H1 (cell line): Measurements from ENCODE around the gene COL4A1. TPM values are rescaled to one million over a fixed set of nuclear protein-coding genes. Genes with fewer than 3 reads are reported as not detected.

ENCODE experiments used
- CTCF ChIA-PET: fragments of 300-600 bp; sonication (Branson Sonifier 250); formaldehyde crosslinking; loops from one replicate; lab custom pipeline; 2021; ENCODE audit not compliant: partially characterized antibody; lab: Charles Lee
- POLR2A ChIA-PET: fragments of 300-600 bp; sonication (Branson Sonifier 250); formaldehyde crosslinking; loops from one replicate; lab custom pipeline; 2021; ENCODE audit warnings: inconsistent platforms; ENCODE audit not compliant: partially characterized antibody; lab: Charles Lee
- DNase-seq, 2 experiments: peaks; one replicate each; pipeline versions ENCODE4 v3.0.0 to v3.0.0-alpha.2; 2010 to 2022; ENCODE audit warnings: low spot score in 2 of 2, low read depth in 1 of 2, mixed read lengths in 1 of 2
- FAIRE-seq: peaks from 2 replicates; lab custom pipeline; 2011; peaks lifted over from hg19 to GRCh38; lab: Jason Lieb, UNC
- H2AFZ ChIP-seq: 2 replicates; pipeline ENCODE4 v1.8.1; 2012; ENCODE audit warnings: low read length, inconsistent platforms
- H2AK5ac ChIP-seq: 2 replicates; pipeline ENCODE4 v1.6.1; 2013; ENCODE audit warnings: low read depth, low read length
- H2BK120ac ChIP-seq: replicated peaks from 2 replicates; pipeline ENCODE3; 2013; ENCODE audit warnings: low read depth, low read length, inconsistent platforms
- H2BK12ac ChIP-seq: 2 replicates; pipeline ENCODE4 v1.6.1; 2013; ENCODE audit warnings: low read depth, low read length
- H2BK15ac ChIP-seq: 2 replicates; pipeline ENCODE4 v1.6.1; 2013; ENCODE audit warnings: low read length
- H2BK20ac ChIP-seq: 2 replicates; pipeline ENCODE4 v1.6.1; 2013; ENCODE audit warnings: low read length
- H2BK5ac ChIP-seq: 2 replicates; pipeline ENCODE4 v1.6.1; 2013; ENCODE audit warnings: low read depth, low read length
- H3K14ac ChIP-seq: 2 replicates; pipeline ENCODE4 v1.6.1; 2013; ENCODE audit warnings: inconsistent platforms; ENCODE audit not compliant: insufficient read length
- H3K18ac ChIP-seq: 2 replicates; pipeline ENCODE4 v1.6.1; 2013; ENCODE audit warnings: low read length; ENCODE audit errors: extremely low read depth
- H3K23ac ChIP-seq: 2 replicates; pipeline ENCODE4 v1.6.1; 2013; ENCODE audit warnings: inconsistent platforms; ENCODE audit not compliant: insufficient read length
- H3K23me2 ChIP-seq: 2 replicates; pipeline ENCODE4 v1.6.1; 2013; ENCODE audit warnings: low read depth, low read length
- H3K27ac ChIP-seq: 2 replicates; pipeline ENCODE4 v1.6.1; 2011; ENCODE audit warnings: low read depth, low read length, inconsistent platforms
- H3K27me3 ChIP-seq, 4 experiments: replicated peaks in 1 of 4; 1 replicate in 1 of 4; 2 replicates in 3 of 4; pipeline versions ENCODE4 v1.6.1 to v1.8.1; 2011 to 2013; ENCODE audit warnings: low read length in 3 of 4, mild to moderate bottlenecking in 3 of 4, inconsistent platforms in 2 of 4, mixed read lengths in 2 of 4, moderate library complexity in 1 of 4; ENCODE audit not compliant: control insufficient read depth in 3 of 4, insufficient read depth in 3 of 4; ENCODE audit errors: extremely low read depth in 1 of 4
- H3K36me3 ChIP-seq, 4 experiments: 2 replicates each; pipeline versions ENCODE4 v1.6.1 to v1.8.1; 2011 to 2013; ENCODE audit warnings: mild to moderate bottlenecking in 4 of 4, low read length in 3 of 4, moderate library complexity in 2 of 4, control low read depth in 1 of 4, inconsistent platforms in 1 of 4; ENCODE audit not compliant: insufficient read depth in 4 of 4, control insufficient read depth in 2 of 4
- H3K4ac ChIP-seq: replicated peaks from 2 replicates; pipeline ENCODE3; 2013; ENCODE audit warnings: low read length, low read depth, mixed read lengths, inconsistent platforms; ENCODE audit not compliant: insufficient read length
- H3K4me1 ChIP-seq, 4 experiments: replicated peaks in 1 of 4; 1 replicate in 1 of 4; 2 replicates in 3 of 4; pipeline versions ENCODE4 v1.6.1 to v1.8.1; 2011 to 2013; ENCODE audit warnings: low read length in 3 of 4, inconsistent platforms in 2 of 4, mixed read lengths in 1 of 4; ENCODE audit not compliant: insufficient read depth in 4 of 4, control insufficient read depth in 3 of 4
- H3K4me2 ChIP-seq, 2 experiments: 2 replicates each; pipeline versions ENCODE4 v1.6.1 to v1.8.1; 2011 to 2013; ENCODE audit warnings: low read depth in 2 of 2, low read length in 2 of 2, control low read depth in 1 of 2, inconsistent platforms in 1 of 2, mild to moderate bottlenecking in 1 of 2; ENCODE audit not compliant: insufficient read depth in 1 of 2
- H3K4me3 ChIP-seq, 4 experiments: fragments of 200-600, 300-600 bp in 1 of 4; sonication (generic), shearing (Covaris generic), sonication (Bioruptor Twin) in 1 of 4; 2 replicates each; pipeline versions ENCODE4 v1.5.1 to v1.8.1; 2011 to 2016; ENCODE audit warnings: low read length in 4 of 4, low read depth in 3 of 4, control low read depth in 2 of 4, inconsistent platforms in 2 of 4, mild to moderate bottlenecking in 2 of 4, mixed read lengths in 1 of 4, moderate library complexity in 1 of 4; ENCODE audit not compliant: insufficient read depth in 2 of 4; ENCODE audit errors: extremely low read depth in 1 of 4
- H3K56ac ChIP-seq: replicated peaks from 2 replicates; pipeline ENCODE3; 2013; ENCODE audit warnings: low read depth, mild to moderate bottlenecking, mixed read lengths, low read length, inconsistent platforms; ENCODE audit not compliant: insufficient read length
- H3K79me1 ChIP-seq: 2 replicates; pipeline ENCODE4 v1.6.1; 2013; ENCODE audit warnings: low read depth, low read length, control low read depth
- H3K79me2 ChIP-seq, 2 experiments: 2 replicates each; pipeline versions ENCODE4 v1.6.1 to v1.8.1; 2012 to 2013; ENCODE audit warnings: low read length in 2 of 2, mild to moderate bottlenecking in 2 of 2, inconsistent platforms in 1 of 2; ENCODE audit not compliant: insufficient read depth in 2 of 2, control insufficient read depth in 1 of 2
- H3K9ac ChIP-seq, 4 experiments: replicated peaks in 1 of 4; 1 replicate in 1 of 4; 2 replicates in 3 of 4; pipeline versions ENCODE4 v1.6.1 to v1.8.1; 2011 to 2013; ENCODE audit warnings: low read depth in 3 of 4, low read length in 3 of 4, control low read depth in 2 of 4, mild to moderate bottlenecking in 2 of 4, moderate library complexity in 2 of 4, inconsistent platforms in 1 of 4; ENCODE audit errors: extremely low read depth in 1 of 4
- H3K9me3 ChIP-seq, 2 experiments: 2 replicates each; pipeline versions ENCODE4 v1.6.1 to v1.8.1; 2012 to 2013; ENCODE audit warnings: mild to moderate bottlenecking in 2 of 2, moderate library complexity in 2 of 2, control low read depth in 1 of 2, inconsistent platforms in 1 of 2, low read depth in 1 of 2, low read length in 1 of 2, mixed read lengths in 1 of 2; ENCODE audit not compliant: insufficient read depth in 2 of 2
- H4K20me1 ChIP-seq, 2 experiments: replicated peaks in 1 of 2; 2 replicates each; pipeline versions ENCODE3 to v1.8.1; 2011 to 2013; ENCODE audit warnings: inconsistent platforms in 2 of 2, low read length in 2 of 2, mild to moderate bottlenecking in 1 of 2; ENCODE audit not compliant: insufficient read depth in 2 of 2, control insufficient read depth in 1 of 2
- H4K5ac ChIP-seq: 2 replicates; pipeline ENCODE4 v1.6.1; 2013; ENCODE audit warnings: low read length, low read depth, mixed read lengths, inconsistent platforms; ENCODE audit not compliant: insufficient read length
- H4K8ac ChIP-seq: 2 replicates; pipeline ENCODE4 v1.8.0; 2013; ENCODE audit warnings: mild to moderate bottlenecking, moderate library complexity, low read length, inconsistent platforms; ENCODE audit not compliant: insufficient read depth; ENCODE audit errors: extremely low read depth
- H4K91ac ChIP-seq: replicated peaks from 2 replicates; pipeline ENCODE3; 2013; ENCODE audit warnings: low read length, mixed read lengths, inconsistent platforms; ENCODE audit not compliant: insufficient read length
- ATF2 ChIP-seq: IDR thresholded peaks from 2 replicates; pipeline ENCODE4 v1.6.1; 2012; ENCODE audit warnings: low read length, inconsistent platforms
- CBX5 ChIP-seq: fragments of 300-800, 300-1000 bp; sonication (generic); IDR thresholded peaks from 2 replicates; pipeline ENCODE4 v1.7.1; 2016; ENCODE audit warnings: antibody characterized with exemption, low read length, low read depth
- CREB1 ChIP-seq: IDR thresholded peaks from 2 replicates; pipeline ENCODE4 v1.6.1; 2012; ENCODE audit warnings: inconsistent platforms
- KDM1A ChIP-seq: fragments of 200-600, 300-600 bp; sonication (generic); IDR thresholded peaks from 2 replicates; pipeline ENCODE4 v1.7.1; 2016; ENCODE audit warnings: mild to moderate bottlenecking, low read length, borderline replicate concordance
- POLR2A ChIP-seq, 2 experiments: IDR thresholded peaks; 1 replicate in 1 of 2; 2 replicates in 1 of 2; pipeline ENCODE4 v1.6.1; 2011; ENCODE audit warnings: low read depth in 2 of 2, low read length in 2 of 2, mild to moderate bottlenecking in 2 of 2; ENCODE audit errors: control extremely low read depth in 1 of 2
- RBBP5 ChIP-seq: IDR thresholded peaks from 2 replicates; pipeline ENCODE4 v1.7.1; 2012; ENCODE audit warnings: low read depth, mild to moderate bottlenecking, inconsistent platforms, low read length, moderate library complexity, borderline replicate concordance
- RFX5 ChIP-seq: IDR thresholded peaks from 2 replicates; pipeline ENCODE4 v1.6.1; 2011; ENCODE audit warnings: low read depth, low read length, improper control_type of control experiment, borderline replicate concordance
- SIX5 ChIP-seq: IDR thresholded peaks from 2 replicates; pipeline ENCODE4 v1.6.1; 2011; ENCODE audit warnings: mild to moderate bottlenecking, low read depth, low read length
- SP1 ChIP-seq: IDR thresholded peaks from 2 replicates; pipeline ENCODE4 v1.6.1; 2011; ENCODE audit warnings: low read depth, low read length
- SRF ChIP-seq: IDR thresholded peaks from 2 replicates; pipeline ENCODE4 v1.6.1; 2011; ENCODE audit warnings: mild to moderate bottlenecking, low read depth, low read length, moderate library complexity
- SUZ12 ChIP-seq: fragments of 200-600 bp; sonication (generic); IDR thresholded peaks from 2 replicates; pipeline ENCODE4 v1.6.1; 2012; ENCODE audit warnings: mild to moderate bottlenecking, inconsistent platforms, low read length, moderate library complexity, mixed read lengths
- TAF7 ChIP-seq: optimal IDR thresholded peaks from 2 replicates; pipeline ENCODE3; 2011; ENCODE audit warnings: low read depth, mild to moderate bottlenecking, inconsistent platforms, low read length, moderate library complexity, borderline replicate concordance
- WGBS, 2 experiments: shearing (Covaris generic) in 1 of 2; methylation state at CpG; one replicate each; pipeline versions ENCODE4 v1.1.6 to v1.1.7; 2013 to 2015; ENCODE audit warnings: low lambda C conversion rate in 2 of 2, mixed read lengths in 2 of 2, inconsistent platforms in 1 of 2, low coverage in 1 of 2, missing lambda C conversion rate in 1 of 2; ENCODE audit not compliant: insufficient replicate concordance in 2 of 2, insufficient coverage in 1 of 2, insufficient read length in 1 of 2; ENCODE audit errors: extremely low coverage in 1 of 2, missing lambda C conversion rate in 1 of 2; 5-methylcytosine and 5-hydroxymethylcytosine counted together
- polyA plus RNA-seq, 7 experiments: library from polyadenylated mRNA; depleted of rRNA in 3 of 7; stranded (reverse) in 5 of 7; unstranded in 2 of 7; fragments of >200 nt in 5 of 7; fragments of 200-250 nt in 2 of 7; gene quantifications; 1 replicate in 5 of 7; 2 replicates in 1 of 7; 4 replicates in 1 of 7; pipeline versions ENCODE4 v1.2.1 to v1.2.3, GENCODE V29; 2011 to 2013; ENCODE audit warnings: missing spikeins in 2 of 7, mixed read lengths in 2 of 7
- total RNA-seq: library from RNA; stranded (reverse); fragmentation: NEBNext Ultra II Directional; extraction: Animal tissue kit (Norgen Biotek cat#: 25700); gene quantifications from 2 replicates; pipeline ENCODE4 v1.2.1, GENCODE V29; 2021

Gene COL4A1
- total and polyA plus RNA-seq, 2 of the 8 experiments (the other 6 are each of a cell fraction or from before 2014, with no cell fraction given): 30.7 to 82.0 TPM

GRCh38 chr13:110266431-110266809, 40.5 kb downstream of the COL4A1 start:
- Histone ChIP-seq H3K4me2 (peak overlapping the region in 1 of 2 experiments; percentile 3; a peak in 1 of 4 replicates), H3K27ac (no peak overlapping the region), H3K14ac (no peak overlapping the region), H2BK15ac (no peak overlapping the region), H3K79me2 (peaks cover 0 to 10% of the 10 kb centered on the region in 2 experiments; a peak in 2 of 4 replicates), H2BK5ac (peak overlapping the region; percentile 8; the same call in 1 of the 2 replicates), H3K56ac (no peak overlapping the region), H3K18ac (peak overlapping the region; percentile 9; the same call in 1 of the 2 replicates), H4K8ac (peak overlapping the region; percentile 45; the same call in 1 of the 2 replicates), H4K91ac (peak overlapping the region; percentile 67), H3K4ac (no peak overlapping the region), H3K23me2 (no peaks in the 10 kb centered on the region), H3K36me3 (no peaks in the 10 kb centered on the region), H3K9ac (no peak overlapping the region), H2BK20ac (peak overlapping the region; percentile 84; the same call in 1 of the 2 replicates), H2BK12ac (no peak overlapping the region), H4K5ac (no peak overlapping the region), H2AK5ac (no peak overlapping the region), H3K4me1 (peaks cover 11 to 37% (median 19%) of the 10 kb centered on the region in 4 experiments), H2BK120ac (peak overlapping the region; percentile 69), H2AFZ (no peak overlapping the region), H3K27me3 (no peaks in the 10 kb centered on the region; a peak in 1 of 7 replicates), H3K23ac (no peak overlapping the region), H4K20me1 (no peaks in the 10 kb centered on the region), H3K79me1 (peaks cover 10% of the 10 kb centered on the region), H3K9me3 (no peaks in the 10 kb centered on the region), H3K4me3 (no peak overlapping the region)
- POLR2A ChIA-PET: interaction anchor here (1.3 kb wide), 1 partner anchor 89 kb away, joined by 4 read pairs; no protein-coding TSS in a partner anchor
- FAIRE-seq (no peak), DNase-seq (no peak)
- CTCF ChIA-PET: interaction anchor here (1.1 to 6.9 kb wide), 6 partner anchors 9 to 88 kb away, joined by 3 to 28 read pairs (median 4); partner anchors contain the start of genes COL4A1 and COL4A2
- WGBS, 2 experiments: 80% methylated on average over 8 of the region's 8 CpGs; no CpG with 5 or more reads in 1 of the 2 experiments
- TF ChIP-seq SUZ12 (no peak), CBX5 (no peak), POLR2A (IDR thresholded peaks at IDR 0.05; ENCODE audit: control extremely low read depth in 1 of 2, low read depth in 2 of 2, low read length in 2 of 2) (no peak), SP1 (no peak), ATF2 (no peak), SRF (no peak), CREB1 (no peak), SIX5 (no peak), TAF7 (no peak), RFX5 (no peak), KDM1A (no peak), RBBP5 (no peak)
